GM10248 (cell line): Measurements from ENCODE around the gene TNK2.
A peak's percentile ranks its signal among the peaks of the same experiment; 100 is the strongest.
"Not testable (repeated sequence)": the region's sequence is repeated elsewhere in the genome, so short reads cannot be mapped to it uniquely, and the experiment has no call there.

Experiments used
- CTCF ChIA-PET: fragments of 300-600 bp; sonication (Branson Sonifier 250); formaldehyde crosslinking; extraction: SDS; loops from one replicate; lab custom pipeline; 2021; ENCODE audit warnings: antibody characterized with exemption; lab: Yijun Ruan, JAX
- POLR2A ChIA-PET: fragments of 350-650 bp; sonication (Branson Sonifier 250); formaldehyde crosslinking; extraction: SDS; loops from one replicate; lab custom pipeline; 2020; ENCODE audit warnings: antibody characterized with exemption; lab: Yijun Ruan, JAX
- DNase-seq: peaks from one replicate; pipeline ENCODE4 v3.0.0; 2012; ENCODE audit errors: extremely low spot score
- TF ChIP-seq, protein P1 (sequence below): IDR thresholded peaks from 2 replicates; pipeline ENCODE4 v1.5.1; 2012; ENCODE audit warnings: mild to moderate bottlenecking, low read depth; ENCODE audit errors: extremely low read depth, missing control alignments, control extremely low read depth

Gene TNK2

DNA sequence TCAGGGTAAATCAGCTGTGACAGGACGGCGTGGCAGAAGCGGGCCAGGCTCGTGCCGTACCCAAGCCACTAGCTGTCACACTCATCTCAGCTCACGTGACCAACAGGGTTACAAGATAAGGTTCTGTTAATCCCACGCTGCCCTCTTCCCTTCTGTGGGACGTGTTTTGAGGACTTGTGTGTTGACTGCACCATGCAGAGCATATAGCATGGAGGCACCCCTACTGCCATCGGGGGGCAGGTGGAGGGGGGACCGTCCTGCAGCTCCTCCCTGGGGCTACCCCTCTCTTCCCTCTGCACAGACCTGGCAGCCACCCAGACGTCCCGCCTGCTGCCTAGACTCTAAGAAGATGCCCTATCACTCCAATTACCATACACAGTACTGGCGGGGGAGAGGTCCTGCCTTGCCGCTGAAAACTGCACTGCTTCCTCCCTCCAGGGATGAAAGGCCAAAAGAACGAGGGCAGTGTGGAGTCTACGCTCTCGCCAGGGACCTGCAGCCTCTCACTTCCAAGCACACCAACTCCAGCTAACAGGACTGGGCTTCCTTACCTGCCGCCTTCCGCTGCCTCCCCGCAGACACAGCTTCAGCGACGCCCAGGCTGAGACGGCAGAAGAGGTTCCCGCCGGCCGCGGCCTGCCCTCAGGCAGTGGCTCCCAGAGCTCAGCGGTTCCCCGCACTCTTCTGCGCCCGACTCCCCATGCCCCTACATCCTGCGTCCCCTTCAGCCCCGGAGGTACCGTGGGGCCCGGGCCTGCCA lies at the start of gene TNK2:
TNK2 (minus strand) TSS at position 618 of the 760 bp plus-strand sequence. CDS start 19,963 bp downstream, outside the sequence.
- ChIA-PET CTCF (interaction anchor here (1.0 to 5.6 kb wide), 10 partner anchors 8 to 349 kb away, joined by 3 to 67 read pairs (median 4); no protein-coding TSS in a partner anchor), POLR2A (interaction anchor here (0.5 to 2.0 kb wide), 4 partner anchors 11 to 524 kb away, joined by 3 to 8 read pairs (median 4); partner anchors contain the start of gene UBXN7)
- TF ChIP-seq, protein P1, sequence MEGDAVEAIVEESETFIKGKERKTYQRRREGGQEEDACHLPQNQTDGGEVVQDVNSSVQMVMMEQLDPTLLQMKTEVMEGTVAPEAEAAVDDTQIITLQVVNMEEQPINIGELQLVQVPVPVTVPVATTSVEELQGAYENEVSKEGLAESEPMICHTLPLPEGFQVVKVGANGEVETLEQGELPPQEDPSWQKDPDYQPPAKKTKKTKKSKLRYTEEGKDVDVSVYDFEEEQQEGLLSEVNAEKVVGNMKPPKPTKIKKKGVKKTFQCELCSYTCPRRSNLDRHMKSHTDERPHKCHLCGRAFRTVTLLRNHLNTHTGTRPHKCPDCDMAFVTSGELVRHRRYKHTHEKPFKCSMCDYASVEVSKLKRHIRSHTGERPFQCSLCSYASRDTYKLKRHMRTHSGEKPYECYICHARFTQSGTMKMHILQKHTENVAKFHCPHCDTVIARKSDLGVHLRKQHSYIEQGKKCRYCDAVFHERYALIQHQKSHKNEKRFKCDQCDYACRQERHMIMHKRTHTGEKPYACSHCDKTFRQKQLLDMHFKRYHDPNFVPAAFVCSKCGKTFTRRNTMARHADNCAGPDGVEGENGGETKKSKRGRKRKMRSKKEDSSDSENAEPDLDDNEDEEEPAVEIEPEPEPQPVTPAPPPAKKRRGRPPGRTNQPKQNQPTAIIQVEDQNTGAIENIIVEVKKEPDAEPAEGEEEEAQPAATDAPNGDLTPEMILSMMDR, result no peak
- DNase-seq, result peak; percentile 41

DNA sequence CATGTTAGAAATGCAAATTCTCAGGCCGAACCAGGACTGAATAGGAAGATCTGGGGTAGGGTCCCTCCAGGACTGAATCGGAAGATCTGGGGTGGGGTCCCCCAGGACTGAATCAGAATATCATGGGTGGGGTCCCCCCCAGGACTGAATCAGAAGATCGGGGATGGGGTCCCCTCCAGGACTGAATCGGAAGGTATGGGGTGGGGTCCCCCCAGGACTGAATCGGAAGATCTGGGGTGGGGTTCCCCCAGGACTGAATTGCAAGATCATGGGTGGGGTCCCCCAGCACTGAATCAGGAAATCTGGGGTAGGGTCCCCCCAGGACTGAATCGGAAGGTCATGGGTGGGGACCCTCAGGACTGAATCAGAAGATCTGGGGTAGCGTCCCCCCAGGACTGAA lies 48.2 kb upstream of the TNK2 start:
- POLR2A ChIA-PET, result no interaction called here
- TF ChIP-seq, protein P1, result no peak
- CTCF ChIA-PET, result no interaction called here
- no peak for DNase-seq

DNA sequence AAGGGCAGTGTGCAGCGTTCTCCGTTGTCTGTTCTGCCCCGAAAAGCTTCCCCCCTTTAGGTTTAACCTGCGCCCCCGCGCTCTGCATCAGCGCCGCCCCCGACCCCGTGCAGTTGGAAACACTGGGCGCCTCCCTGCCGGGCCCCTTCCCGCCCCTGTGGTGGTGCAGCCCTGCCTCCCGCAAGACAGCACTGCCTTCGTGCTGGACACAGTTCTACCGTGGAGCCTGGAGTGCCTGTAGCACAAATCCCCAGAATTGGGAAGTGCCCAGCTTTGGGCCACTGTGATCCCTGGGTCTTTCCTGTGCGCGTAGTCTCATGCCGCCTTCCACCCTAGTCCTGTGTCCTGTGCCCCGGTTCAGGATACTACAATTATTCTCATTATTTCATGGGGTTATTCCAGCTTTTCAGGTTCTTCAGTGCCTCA lies 47.1 kb upstream of the TNK2 start:
- POLR2A ChIA-PET, result interaction anchor here (0.5 to 0.7 kb wide), 2 partner anchors 60 to 236 kb away, joined by 3 to 5 read pairs; no protein-coding TSS in a partner anchor
- CTCF ChIA-PET, DNase-seq: not testable (repeated sequence)

DNA sequence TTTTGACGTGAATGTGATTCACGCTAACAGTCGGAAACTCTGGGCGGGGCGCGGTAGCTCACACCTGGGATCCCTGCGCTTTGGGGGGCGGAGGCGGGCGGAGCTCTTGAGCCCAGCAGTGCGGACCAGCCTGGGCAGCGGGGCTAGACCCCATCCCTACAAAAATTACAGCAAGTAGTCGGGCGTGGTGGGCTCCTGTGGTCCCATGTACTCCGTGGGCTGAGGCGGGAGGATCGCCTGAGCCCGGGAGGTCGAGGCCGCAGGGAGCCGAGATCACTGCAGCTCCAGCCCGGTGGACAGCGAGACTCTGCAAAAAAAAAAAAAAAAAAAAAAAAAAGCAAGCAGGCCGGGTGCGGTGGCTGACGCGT lies 46.4 kb upstream of the TNK2 start:
- CTCF ChIA-PET, POLR2A ChIA-PET, DNase-seq: not testable (repeated sequence)

DNA sequence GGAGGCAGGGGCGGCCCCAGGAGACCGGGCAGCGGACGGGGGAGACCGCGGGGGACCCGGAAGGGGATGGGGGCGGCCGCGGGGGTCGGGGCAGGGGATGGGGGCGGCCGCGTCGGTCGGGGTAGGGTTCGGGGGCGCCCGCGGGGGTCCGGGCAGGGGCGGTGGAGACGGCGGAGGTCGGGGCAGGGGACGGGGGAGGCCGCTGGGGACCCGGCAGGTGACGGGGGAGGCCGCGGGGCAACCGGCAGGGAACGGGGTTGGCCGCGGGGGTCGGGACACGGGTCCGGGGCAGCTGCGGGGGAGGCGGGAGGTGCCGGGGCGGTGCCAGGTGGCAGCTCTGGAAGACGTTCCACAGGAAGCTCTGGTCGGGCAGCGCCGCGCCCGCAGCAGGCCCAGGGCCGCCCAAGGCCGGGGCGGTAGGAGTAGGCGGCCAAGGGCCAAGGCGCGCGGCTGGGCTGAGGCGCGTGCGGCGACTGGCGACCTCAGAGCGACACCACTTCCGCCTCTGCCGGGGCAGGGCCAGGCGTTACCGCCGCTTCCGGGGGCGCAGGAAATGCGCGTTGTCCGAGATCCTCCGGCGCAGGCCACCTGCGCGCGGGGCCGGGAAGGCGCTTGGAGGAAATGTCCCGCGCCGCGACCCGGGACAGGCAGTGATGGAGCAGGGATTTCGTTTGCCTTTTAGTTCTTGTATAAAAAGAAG lies 45.9 kb upstream of the TNK2 start:
- CTCF ChIA-PET, POLR2A ChIA-PET: not testable (repeated sequence)
- peak; percentile 90 for DNase-seq

DNA sequence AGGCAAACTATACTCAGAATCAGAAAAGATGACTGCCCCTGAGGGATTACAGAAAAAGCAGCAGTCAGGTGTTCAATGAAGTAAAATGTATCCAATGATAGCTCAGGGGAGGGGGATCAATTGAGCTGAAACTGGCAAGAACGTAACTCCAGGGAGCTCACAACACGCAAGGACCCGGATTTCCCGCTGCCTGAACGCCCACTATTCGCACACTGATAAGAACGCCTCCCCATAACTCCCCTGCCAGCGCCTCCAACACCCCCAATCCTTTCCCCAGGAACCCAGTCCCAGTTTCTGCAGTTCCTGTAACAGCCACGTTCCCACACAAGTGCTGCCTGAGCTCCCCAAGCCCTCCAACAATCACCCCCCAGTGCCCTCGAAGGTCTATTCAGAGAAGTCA lies 44.2 kb upstream of the TNK2 start:
- DNase-seq, POLR2A ChIA-PET, CTCF ChIA-PET: not testable (repeated sequence)

DNA sequence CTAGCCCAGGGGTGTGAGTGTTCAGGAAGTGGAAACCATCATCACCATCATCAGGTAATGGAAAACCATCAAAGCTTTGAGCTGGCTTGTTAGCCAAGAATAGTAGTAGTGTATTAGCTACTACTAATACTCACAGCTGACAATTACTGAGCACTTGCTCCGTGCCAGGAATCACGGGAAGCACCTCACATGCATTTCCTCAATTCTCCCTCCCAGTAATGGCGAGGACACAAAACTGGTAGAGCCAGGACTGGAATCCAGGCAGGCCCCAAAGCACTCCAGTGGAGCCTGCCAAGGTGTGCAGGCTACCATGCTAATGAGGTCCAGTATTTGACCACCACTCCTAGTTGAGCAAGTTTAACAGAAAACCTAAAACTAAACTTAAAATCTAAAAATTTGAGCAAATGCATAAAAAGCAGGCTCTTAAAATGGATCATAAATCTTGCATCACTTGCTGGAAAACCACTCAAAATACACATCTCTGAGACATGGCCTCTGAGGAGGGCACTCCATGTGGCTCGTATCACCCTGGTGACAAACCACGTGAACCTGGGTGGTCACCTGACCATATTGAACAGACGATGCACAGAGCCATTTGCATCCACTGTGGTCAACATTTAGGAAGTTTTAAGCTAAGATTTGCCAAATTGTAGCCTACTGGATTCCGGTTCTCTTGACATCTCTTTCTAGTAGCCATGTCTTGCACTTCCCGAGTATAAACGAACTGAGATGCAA lies 43.3 kb upstream of the TNK2 start:
- CTCF ChIA-PET, DNase-seq, POLR2A ChIA-PET: not testable (repeated sequence)

DNA sequence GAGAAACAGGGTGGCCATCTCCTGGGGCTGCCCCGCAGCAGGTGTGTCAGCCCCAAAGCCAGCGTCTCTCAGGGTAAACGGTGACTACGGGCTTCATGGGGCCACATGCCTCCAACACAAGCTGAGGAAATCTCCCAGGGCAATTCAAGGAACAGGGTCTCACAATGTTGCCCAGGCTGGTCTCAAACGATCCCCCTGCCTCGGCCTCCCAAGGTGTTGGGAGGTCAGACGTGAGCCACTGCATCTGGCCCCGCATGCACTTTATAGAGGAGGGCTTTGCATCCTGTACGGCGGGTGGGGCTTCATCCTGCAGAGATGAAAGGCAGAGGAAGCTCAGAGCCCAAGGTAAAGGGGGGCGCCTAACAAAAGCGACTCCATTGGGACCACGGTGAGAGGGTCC lies 42.4 kb upstream of the TNK2 start:
- POLR2A ChIA-PET, DNase-seq, CTCF ChIA-PET: not testable (repeated sequence)

DNA sequence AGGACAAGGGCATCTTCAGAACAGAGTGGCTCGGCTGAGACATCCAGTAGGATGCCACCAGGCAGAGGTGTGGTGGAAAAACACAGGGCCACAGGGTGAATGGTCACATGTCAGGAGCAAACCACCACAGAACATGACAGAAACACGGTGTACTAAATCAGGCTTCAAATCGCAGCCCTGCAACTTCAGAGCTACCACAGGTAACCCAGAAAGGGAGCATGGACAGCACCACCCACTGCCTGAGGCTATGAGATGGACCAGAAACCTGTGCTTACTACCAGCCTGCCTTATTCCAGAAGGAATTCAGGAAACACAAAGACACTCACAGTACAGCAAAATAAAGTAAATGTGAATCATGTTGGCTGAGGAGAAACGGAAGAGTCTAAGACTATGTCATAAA lies 41.8 kb upstream of the TNK2 start:
- DNase-seq, CTCF ChIA-PET, POLR2A ChIA-PET: not testable (repeated sequence)

DNA sequence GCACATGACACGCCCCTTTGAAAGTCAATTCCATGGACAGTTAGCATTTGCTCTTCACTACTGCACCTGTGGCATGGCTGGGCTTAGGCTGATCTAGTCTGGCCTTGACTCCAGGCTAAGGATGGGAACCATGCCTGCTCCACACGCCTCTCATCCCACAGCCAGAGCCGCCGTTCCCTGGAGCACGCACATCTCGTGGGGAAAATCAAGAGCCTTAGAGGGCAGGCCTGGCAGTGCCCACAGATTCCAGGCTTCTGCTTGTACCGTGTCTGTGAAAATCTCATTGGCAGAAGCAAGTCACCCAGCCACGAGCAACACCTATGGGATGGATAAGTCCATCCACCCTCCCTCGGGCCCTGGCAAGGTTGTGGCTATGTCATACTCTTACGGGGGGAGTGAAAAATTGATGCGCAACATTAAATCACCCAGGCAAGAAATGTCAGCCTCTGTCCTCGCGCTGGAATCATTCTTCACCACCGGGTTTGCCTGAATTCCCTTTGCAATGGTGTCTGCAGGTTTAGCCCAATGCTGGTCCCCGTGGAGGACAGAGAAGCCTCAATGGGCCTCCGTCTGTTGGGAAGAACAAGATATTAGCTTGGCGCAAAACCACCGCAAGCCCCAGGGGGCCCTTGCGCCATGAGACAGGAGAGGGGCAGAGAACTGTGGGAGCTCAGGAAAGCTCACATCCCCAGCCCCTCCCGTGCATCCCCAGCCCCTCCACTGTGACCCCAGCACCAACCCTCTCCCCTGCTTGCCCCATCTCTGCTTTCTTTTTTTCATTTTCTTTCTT lies 38.8 kb upstream of the TNK2 start:
- POLR2A ChIA-PET, result interaction anchor here (0.5 kb wide), 1 partner anchor 243 kb away, joined by 3 read pairs; no protein-coding TSS in a partner anchor
- CTCF ChIA-PET, DNase-seq: not testable (repeated sequence)

DNA sequence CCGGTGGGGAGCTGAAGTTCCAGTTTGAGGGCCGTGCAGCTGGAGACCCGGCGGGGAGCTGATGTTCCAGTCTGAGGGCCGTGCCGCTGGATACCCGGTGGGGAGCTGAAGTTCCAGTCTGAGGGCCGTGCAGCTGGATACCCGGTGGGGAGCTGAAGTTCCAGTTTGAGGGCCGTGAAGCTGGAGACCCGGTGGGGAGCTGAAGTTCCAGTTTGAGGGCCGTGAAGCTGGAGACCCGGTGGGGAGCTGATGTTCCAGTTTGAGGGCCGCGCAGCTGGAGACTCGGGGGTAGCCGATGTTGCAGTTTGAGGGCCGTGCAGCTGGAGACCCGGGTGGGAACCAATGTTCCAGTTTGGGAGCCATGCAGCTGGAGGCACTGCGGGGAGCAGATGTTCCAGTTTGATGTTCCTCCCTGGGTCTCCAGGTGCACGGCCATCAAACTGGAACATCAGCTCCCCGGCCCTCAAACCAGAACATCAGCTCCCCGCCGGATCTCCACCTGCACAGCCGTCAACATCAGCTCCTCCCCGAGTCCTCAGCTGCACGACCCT lies 33.0 kb upstream of the TNK2 start:
- not testable (repeated sequence) for DNase-seq
- CTCF ChIA-PET, result interaction anchor here (0.9 to 4.4 kb wide), 4 partner anchors 13 to 61 kb away, joined by 3 to 26 read pairs (median 4); no protein-coding TSS in a partner anchor
- POLR2A ChIA-PET, result interaction anchor here (0.6 kb wide), 1 partner anchor 58 kb away, joined by 5 read pairs; no protein-coding TSS in a partner anchor

DNA sequence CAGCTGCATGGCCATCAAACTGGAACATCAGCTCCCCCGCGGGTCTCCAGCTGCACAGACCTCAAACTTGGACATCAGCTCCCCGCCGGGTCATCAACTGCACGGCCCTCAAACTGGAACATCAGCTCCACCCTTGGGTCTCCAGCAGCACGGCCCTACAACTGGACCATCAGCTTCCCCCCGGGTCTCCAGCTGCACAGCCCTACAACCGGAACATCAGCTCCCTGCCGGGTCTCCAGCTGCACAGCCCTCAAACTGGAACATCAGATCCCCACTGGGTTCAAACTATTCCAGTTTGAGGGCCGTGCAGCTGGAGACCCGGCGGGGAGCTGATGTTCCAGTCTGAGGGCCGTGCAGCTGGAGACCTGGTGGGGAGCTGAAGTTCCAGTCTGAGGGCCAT lies 32.5 kb upstream of the TNK2 start:
- ChIA-PET POLR2A (interaction anchor here (0.6 to 1.0 kb wide), 2 partner anchors 33 to 59 kb away, joined by 3 to 5 read pairs; no protein-coding TSS in a partner anchor), CTCF (interaction anchor here (1.1 to 4.4 kb wide), 5 partner anchors 12 to 61 kb away, joined by 3 to 26 read pairs (median 3); no protein-coding TSS in a partner anchor)
- DNase-seq, result not testable (repeated sequence)

DNA sequence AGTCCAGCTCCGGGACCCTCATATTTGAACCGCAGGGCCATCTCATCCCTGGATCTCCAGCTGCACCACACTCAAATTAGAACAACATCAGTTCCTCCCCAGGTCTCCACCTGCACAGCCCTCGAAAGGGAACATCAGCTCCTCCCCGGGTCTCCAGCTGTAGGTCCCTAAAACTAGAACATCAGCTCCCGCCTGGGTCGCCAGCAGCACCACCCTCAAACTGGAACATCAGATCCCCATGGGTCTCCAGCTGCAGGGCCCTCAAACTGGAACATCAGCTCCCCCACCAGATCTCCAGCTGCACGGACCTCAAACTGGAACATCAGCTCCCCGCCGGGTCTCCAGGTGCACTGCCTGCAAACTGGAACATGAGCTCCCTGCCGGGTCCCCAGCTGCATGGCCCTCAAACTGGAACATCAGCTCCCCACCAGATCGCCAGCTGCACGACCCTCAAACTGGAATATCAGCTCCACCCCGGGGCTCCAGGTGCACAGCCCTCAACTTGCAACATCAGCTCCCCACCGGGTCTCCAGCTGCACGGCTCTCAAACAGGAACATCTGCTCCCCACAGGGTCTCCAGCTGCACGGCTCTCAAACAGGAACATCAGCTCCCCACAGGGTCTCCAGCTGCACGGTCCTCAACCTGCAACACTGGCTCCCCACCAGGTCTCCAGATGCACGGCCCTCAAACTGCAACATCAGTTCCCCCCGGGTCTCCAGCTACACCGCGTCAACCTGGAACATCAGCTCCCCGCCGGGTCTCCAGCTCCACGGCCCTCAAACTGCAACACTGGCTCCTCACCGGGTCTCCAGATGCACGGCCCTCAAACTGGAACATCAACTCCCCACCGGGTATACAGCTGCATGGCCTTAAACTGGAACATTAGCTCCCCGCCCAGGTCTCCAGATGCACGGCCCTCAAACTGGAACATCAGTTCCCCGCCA lies 31.4 kb upstream of the TNK2 start:
- CTCF ChIA-PET, result interaction anchor here (0.8 to 4.4 kb wide), 6 partner anchors 11 to 79 kb away, joined by 3 to 26 read pairs (median 3); no protein-coding TSS in a partner anchor
- POLR2A ChIA-PET, result interaction anchor here (1.0 kb wide), 1 partner anchor 32 kb away, joined by 3 read pairs; no protein-coding TSS in a partner anchor
- not testable (repeated sequence) for DNase-seq
